HG03064 (cell line): Measurements from ENCODE around the gene PTPN14.

Experiments
- ATAC-seq: cut with Tn5 transposase; IDR thresholded peaks from one replicate; pipeline ENCODE4 v1.9.1; 2021; ENCODE audit warnings: low read depth; ENCODE audit not compliant: unreplicated experiment

The PTPN14 gene

GRCh38 chr1:214439352-214440119, 111.9 kb downstream of the PTPN14 start:
- ATAC-seq = peak; percentile 82

- ATAC-seq = no peak
These were observed 112.9 kb downstream of the PTPN14 start for GRCh38 chr1:214438530-214438929.

GRCh38 chr1:214438075-214438474, 113.3 kb downstream of the PTPN14 start:
- ATAC-seq = no peak

GRCh38 chr1:214435867-214436266, 115.5 kb downstream of the PTPN14 start:
- no peak for ATAC-seq

- ATAC-seq = no peak
These were observed 119.2 kb downstream of the PTPN14 start for GRCh38 chr1:214432245-214432644.

- no peak for ATAC-seq
These were observed 121.2 kb downstream of the PTPN14 start for GRCh38 chr1:214429951-214430770.

- ATAC-seq = peak; percentile 97
These were observed 123.5 kb downstream of the PTPN14 start for GRCh38 chr1:214427871-214428277.

- ATAC-seq = no peak
These were observed 125.0 kb downstream of the PTPN14 start for GRCh38 chr1:214426426-214426812.

GRCh38 chr1:214425716-214426425, 125.5 kb downstream of the PTPN14 start:
- no peak for ATAC-seq

- ATAC-seq = no peak
These were observed 126.3 kb downstream of the PTPN14 start for GRCh38 chr1:214425101-214425500.

GRCh38 chr1:214423045-214423444, 128.4 kb downstream of the PTPN14 start:
- ATAC-seq = no peak

GRCh38 chr1:214422137-214422671, 129.2 kb downstream of the PTPN14 start:
- no peak for ATAC-seq

GRCh38 chr1:214420833-214421232, 130.6 kb downstream of the PTPN14 start:
- ATAC-seq = no peak

GRCh38 chr1:214420341-214420740, 131.1 kb downstream of the PTPN14 start:
- no peak for ATAC-seq

GRCh38 chr1:214419650-214420049, 131.8 kb downstream of the PTPN14 start:
- ATAC-seq = no peak

- ATAC-seq = no peak
These were observed 133.0 kb downstream of the PTPN14 start for GRCh38 chr1:214418391-214418790.

- no peak for ATAC-seq
These were observed 133.7 kb downstream of the PTPN14 start for GRCh38 chr1:214417545-214418210.

GRCh38 chr1:214416858-214417257, 134.5 kb downstream of the PTPN14 start:
- no peak for ATAC-seq

- ATAC-seq = no peak
These were observed 135.0 kb downstream of the PTPN14 start for GRCh38 chr1:214416417-214416816.

GRCh38 chr1:214415131-214415530, 136.3 kb downstream of the PTPN14 start:
- ATAC-seq = no peak
